ENCODE results near the gene XRCC1. TPM values are rescaled to one million over a fixed set of nuclear protein-coding genes. Genes with fewer than 3 reads are reported as not detected.

XRCC1 gene
- total and polyA plus RNA-seq, 2 of the 4 experiments (the other 2 are of a cell fraction): 12.5 to 21.3 TPM

DNA sequence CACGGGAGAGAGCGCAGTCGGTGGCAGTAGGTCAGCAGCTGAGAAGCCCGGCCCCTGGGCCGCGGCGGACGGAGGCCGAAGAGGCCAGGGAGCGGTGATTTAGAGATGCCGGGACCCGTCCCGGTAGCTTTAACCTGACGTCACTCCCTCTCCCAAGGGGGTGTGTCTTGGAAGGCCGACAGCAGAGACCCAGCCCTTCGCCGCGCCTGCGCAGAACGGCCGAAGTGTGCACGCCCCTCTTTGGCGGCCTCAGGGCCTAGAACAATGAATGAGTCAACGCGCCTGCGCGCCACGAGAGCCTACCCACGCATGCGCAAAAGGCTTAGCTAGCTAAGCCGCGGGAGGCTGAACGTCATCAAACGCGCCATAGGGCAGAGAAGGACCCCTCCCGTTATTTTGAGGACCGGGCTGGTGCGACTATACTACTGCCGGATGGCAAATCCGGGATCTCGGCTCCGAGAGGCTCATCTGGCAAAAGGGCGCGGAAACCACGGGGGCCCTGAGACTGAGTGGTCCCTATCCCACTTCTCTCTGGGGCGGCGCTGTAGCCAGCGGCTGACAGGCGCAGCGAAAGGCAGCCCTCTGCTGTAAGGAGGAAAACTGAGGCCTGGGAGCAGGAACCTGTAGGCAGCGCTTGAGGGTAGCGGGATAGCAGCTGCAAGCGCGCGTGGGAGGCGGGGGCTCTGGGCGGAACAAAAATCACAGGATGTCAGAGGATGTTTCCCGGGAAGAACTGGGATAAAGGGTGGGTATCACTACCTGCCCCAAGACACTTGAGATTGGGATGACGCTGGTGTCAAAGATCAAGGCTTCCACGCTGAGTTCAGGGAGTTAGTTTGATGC is 20.9 kb upstream of the XRCC1 start, which contains the start of the genes IRGQ and ZNF576:
Gene IRGQ, minus strand, starts transcription at position 136 of the 843 bp plus-strand sequence. CDS start 796 bp downstream, outside the sequence.
Gene ZNF576, plus strand, starts transcription at position 597 of the 843 bp plus-strand sequence. CDS start 514 bp downstream, outside the sequence.
- no peaks in the 10 kb centered on the region for H3K9me3 ChIP-seq (ENCODE audit: control insufficient read depth, insufficient read depth, low read length)
- no peaks in the 10 kb centered on the region for H3K9me1 ChIP-seq (ENCODE audit: insufficient read depth, low read length)
- peak within 1 kb of the TSS; percentile 90 for H3K9ac ChIP-seq (ENCODE audit: low read depth, low read length)
- intact Hi-C loops (cut with micrococcal nuclease): loop anchor here (1.0 to 2.0 kb wide), 4 partner anchors 21 to 61 kb away; partner anchors contain the start of genes PINLYP and XRCC1
- H4K5ac ChIP-seq (ENCODE audit: low read depth, low read length): peak within 1 kb of the TSS; percentile 88
- H2BK15ac ChIP-seq (ENCODE audit: low read depth, low read length): peak within 1 kb of the TSS; percentile 71; the same call in 1 of the 3 replicates
- H4K8ac ChIP-seq (ENCODE audit: low read depth in 2 of 2, low read length in 2 of 2): peak within 1 kb of the TSS; percentile 97 to 99
- H2BK20ac ChIP-seq (ENCODE audit: low read depth, low read length): no peak within 1 kb of the TSS
- H3K79me1 ChIP-seq (ENCODE audit: low read depth in 1 of 2, low read length in 2 of 2): peaks cover 27 to 62% of the 10 kb centered on the region in 2 experiments; a peak in 3 of 4 replicates
- H3K18ac ChIP-seq (ENCODE audit: low read depth, low read length): peak within 1 kb of the TSS; percentile 20
- DNase-seq (peak; percentile 99), ATAC-seq (ENCODE audit: low read depth) (peak; percentile 82)
- H4K20me1 ChIP-seq (ENCODE audit: insufficient read depth, low read length): no peaks in the 10 kb centered on the region
- H3K4me2 ChIP-seq (ENCODE audit: low read depth, low read length): peak within 1 kb of the TSS; percentile 97
- peak within 1 kb of the TSS; percentile 81 for H3K14ac ChIP-seq (replicated peaks; ENCODE audit: low read depth, low read length)
- peak within 1 kb of the TSS; percentile 90 for H4K91ac ChIP-seq (ENCODE audit: insufficient read depth, low read depth, low read length)
- in situ Hi-C loops (cut with MboI; ENCODE audit: low sequenced_read_pairs): no loop called here
- peak within 1 kb of the TSS; percentile 50; the same call in 1 of the 2 replicates for H2BK120ac ChIP-seq (ENCODE audit: low read depth, low read length)
- H2AK9ac ChIP-seq (replicated peaks; ENCODE audit: low read depth, low read length, poor library complexity): peak within 1 kb of the TSS; percentile 98
- H3K4me3 ChIP-seq (ENCODE audit: insufficient read depth, low read depth, low read length): peak within 1 kb of the TSS; percentile 68
- no TSS peak for BruUV-seq (replicated peaks)
- peak within 1 kb of the TSS; percentile 79 for H3K27ac ChIP-seq (ENCODE audit: insufficient read depth, low read length)
- H3K36me3 ChIP-seq (ENCODE audit: control insufficient read depth, insufficient read depth, low read length): peaks cover 31% of the 10 kb centered on the region
- peak within 1 kb of the TSS; percentile 87 for H2BK5ac ChIP-seq (ENCODE audit: low read depth, low read length, poor library complexity, severe bottlenecking)
- POLR2A ChIA-PET (ENCODE audit: unreplicated experiment): interaction anchor here (0.6 to 1.0 kb wide), 2 partner anchors 63 to 158 kb away, joined by 3 to 8 read pairs; partner anchors contain the start of genes SMG9 and ZNF575
- H3K4me1 ChIP-seq (ENCODE audit: control insufficient read depth, insufficient read depth, low read length): peaks cover 9% of the 10 kb centered on the region
- peak within 1 kb of the TSS; percentile 54; the same call in 1 of the 2 replicates for H3K23ac ChIP-seq (ENCODE audit: low read depth, low read length)
- dilution Hi-C loops (cut with HindIII; ENCODE audit: low sequenced_read_pairs, unreplicated experiment): no loop called here
- peak within 1 kb of the TSS; percentile 78 for H3K4ac ChIP-seq (ENCODE audit: low read depth, low read length)
- 1% methylated on average over 33 of the region's 60 CpGs; no CpG with 5 or more reads in 1 of the 2 experiments for WGBS, 2 experiments (ENCODE audit: extremely low coverage in 2 of 2, insufficient read length in 1 of 2)
- no peaks in the 10 kb centered on the region for H3K27me3 ChIP-seq (ENCODE audit: control insufficient read depth, insufficient read depth, low read length)
- H2AFZ ChIP-seq (replicated peaks; ENCODE audit: low read length, poor library complexity): peak within 1 kb of the TSS; percentile 98
- CTCF ChIA-PET: interaction anchor here (4.5 kb wide), 1 partner anchor 40 kb away, joined by 29 read pairs; no protein-coding TSS in a partner anchor
- H2AK5ac ChIP-seq (ENCODE audit: low read depth, low read length): peak within 1 kb of the TSS; percentile 90
- H3K56ac ChIP-seq (ENCODE audit: extremely low read depth, insufficient read depth, low read length): peak within 1 kb of the TSS; percentile 87
- 0 out of 2 replicates have a peak, but pooled peaks have one; percentile 14 for TF ChIP-seq SMC3 (IDR thresholded peaks at IDR 0.05; ENCODE audit: low read depth, low read length)
- TF ChIP-seq CEBPB (IDR thresholded peaks at IDR 0.05; ENCODE audit: low read depth, low read length): no peak
- TF ChIP-seq RFX5 (IDR thresholded peaks at IDR 0.05; ENCODE audit: low read depth, low read length): no peak
- TF ChIP-seq RCOR1 (IDR thresholded peaks at IDR 0.05; ENCODE audit: insufficient replicate concordance, low read length): no peak
- TF ChIP-seq NFE2L2 (IDR thresholded peaks at IDR 0.05; ENCODE audit: low read depth, low read length): 0 out of 2 replicates have a peak, but pooled peaks have one; percentile 9
- 0 out of 2 replicates have a peak, but pooled peaks have one; percentile 5 for TF ChIP-seq BHLHE40 (IDR thresholded peaks at IDR 0.05; ENCODE audit: low read depth, low read length)
- peak; percentile 57; the same call in 1 of the 2 replicates for TF ChIP-seq MAZ (IDR thresholded peaks at IDR 0.05; ENCODE audit: borderline replicate concordance, low read depth, low read length)
- peak; percentile 18; the same call in 1 of the 2 replicates for TF ChIP-seq RAD21 (IDR thresholded peaks at IDR 0.05; ENCODE audit: low read length)
- TF ChIP-seq MAFK (IDR thresholded peaks at IDR 0.05; ENCODE audit: low read depth, low read length): no peak
- TF ChIP-seq, protein P1, sequence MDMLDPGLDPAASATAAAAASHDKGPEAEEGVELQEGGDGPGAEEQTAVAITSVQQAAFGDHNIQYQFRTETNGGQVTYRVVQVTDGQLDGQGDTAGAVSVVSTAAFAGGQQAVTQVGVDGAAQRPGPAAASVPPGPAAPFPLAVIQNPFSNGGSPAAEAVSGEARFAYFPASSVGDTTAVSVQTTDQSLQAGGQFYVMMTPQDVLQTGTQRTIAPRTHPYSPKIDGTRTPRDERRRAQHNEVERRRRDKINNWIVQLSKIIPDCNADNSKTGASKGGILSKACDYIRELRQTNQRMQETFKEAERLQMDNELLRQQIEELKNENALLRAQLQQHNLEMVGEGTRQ (IDR thresholded peaks at IDR 0.05; ENCODE audit: low read depth, low read length): no peak; the same call in 1 of the 2 replicates
- TF ChIP-seq MXI1 (IDR thresholded peaks at IDR 0.05; ENCODE audit: borderline replicate concordance, low read depth, low read length): 0 out of 2 replicates have a peak, but pooled peaks have one; percentile 57
- TF ChIP-seq CHD1 (IDR thresholded peaks at IDR 0.05; ENCODE audit: low read depth, low read length): no peak
- peak; percentile 78 for TF ChIP-seq POLR2A (IDR thresholded peaks at IDR 0.05; ENCODE audit: low read depth, low read length)
- TF ChIP-seq, protein P2, sequence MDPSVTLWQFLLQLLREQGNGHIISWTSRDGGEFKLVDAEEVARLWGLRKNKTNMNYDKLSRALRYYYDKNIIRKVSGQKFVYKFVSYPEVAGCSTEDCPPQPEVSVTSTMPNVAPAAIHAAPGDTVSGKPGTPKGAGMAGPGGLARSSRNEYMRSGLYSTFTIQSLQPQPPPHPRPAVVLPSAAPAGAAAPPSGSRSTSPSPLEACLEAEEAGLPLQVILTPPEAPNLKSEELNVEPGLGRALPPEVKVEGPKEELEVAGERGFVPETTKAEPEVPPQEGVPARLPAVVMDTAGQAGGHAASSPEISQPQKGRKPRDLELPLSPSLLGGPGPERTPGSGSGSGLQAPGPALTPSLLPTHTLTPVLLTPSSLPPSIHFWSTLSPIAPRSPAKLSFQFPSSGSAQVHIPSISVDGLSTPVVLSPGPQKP (IDR thresholded peaks at IDR 0.05; ENCODE audit: borderline replicate concordance, low read depth, low read length): no peak
